Endothelial cell (in vitro differentiated cells): ENCODE measurements around the gene SARS1. TPM values are rescaled to one million over a fixed set of nuclear protein-coding genes. Genes with fewer than 3 reads are reported as not detected.

Experiments used
- DNase-seq: peaks from one replicate; pipeline ENCODE4 v3.0.0; 2021; ENCODE audit warnings: low spot score
- H3K27ac Mint-ChIP-seq: one replicate; pipeline ENCODE4 v1.8.0; 2021; ENCODE audit warnings: mixed read lengths, inconsistent platforms; ENCODE audit not compliant: unreplicated experiment
- H3K27me3 Mint-ChIP-seq: one replicate; pipeline ENCODE4 v1.8.0; 2021; ENCODE audit warnings: mild to moderate bottlenecking, moderate library complexity, mixed read lengths, inconsistent platforms; ENCODE audit not compliant: unreplicated experiment
- H3K36me3 Mint-ChIP-seq: one replicate; pipeline ENCODE4 v1.8.0; 2021; ENCODE audit warnings: mild to moderate bottlenecking, low read depth, mixed read lengths, inconsistent platforms; ENCODE audit not compliant: unreplicated experiment
- H3K4me1 Mint-ChIP-seq: one replicate; pipeline ENCODE4 v1.8.0; 2021; ENCODE audit warnings: mild to moderate bottlenecking, mixed read lengths, inconsistent platforms; ENCODE audit not compliant: unreplicated experiment
- H3K4me3 Mint-ChIP-seq: one replicate; pipeline ENCODE4 v1.8.0; 2021; ENCODE audit warnings: mild to moderate bottlenecking, mixed read lengths, inconsistent platforms; ENCODE audit not compliant: unreplicated experiment
- H3K9me3 Mint-ChIP-seq: one replicate; pipeline ENCODE4 v1.8.0; 2021; ENCODE audit warnings: mixed read lengths, inconsistent platforms; ENCODE audit not compliant: unreplicated experiment
- total RNA-seq: library from RNA; stranded (reverse); fragmentation: NEBNext Ultra II Directional; extraction: Animal tissue kit (Norgen Biotek cat#: 25700); gene quantifications from one replicate; pipeline ENCODE4 v1.2.1, GENCODE V29; 2021; ENCODE audit not compliant: unreplicated experiment
- TF ChIP-seq, protein P1 (sequence below): fragments of 200-600 bp; sonication (generic); IDR thresholded peaks from one replicate; pipeline ENCODE4 v1.5.0; 2021; ENCODE audit warnings: antibody characterized with exemption; ENCODE audit not compliant: unreplicated experiment

The SARS1 gene
- total RNA-seq, 1 donor from 2014 or later: 125 TPM

- Mint-ChIP-seq H3K27me3 (peaks cover 14% of the 10 kb centered on the region), H3K27ac (no peak overlapping the region), H3K9me3 (no peaks in the 10 kb centered on the region), H3K36me3 (no peaks in the 10 kb centered on the region), H3K4me3 (no peak overlapping the region), H3K4me1 (peaks cover 2% of the 10 kb centered on the region)
- TF ChIP-seq, protein P1, sequence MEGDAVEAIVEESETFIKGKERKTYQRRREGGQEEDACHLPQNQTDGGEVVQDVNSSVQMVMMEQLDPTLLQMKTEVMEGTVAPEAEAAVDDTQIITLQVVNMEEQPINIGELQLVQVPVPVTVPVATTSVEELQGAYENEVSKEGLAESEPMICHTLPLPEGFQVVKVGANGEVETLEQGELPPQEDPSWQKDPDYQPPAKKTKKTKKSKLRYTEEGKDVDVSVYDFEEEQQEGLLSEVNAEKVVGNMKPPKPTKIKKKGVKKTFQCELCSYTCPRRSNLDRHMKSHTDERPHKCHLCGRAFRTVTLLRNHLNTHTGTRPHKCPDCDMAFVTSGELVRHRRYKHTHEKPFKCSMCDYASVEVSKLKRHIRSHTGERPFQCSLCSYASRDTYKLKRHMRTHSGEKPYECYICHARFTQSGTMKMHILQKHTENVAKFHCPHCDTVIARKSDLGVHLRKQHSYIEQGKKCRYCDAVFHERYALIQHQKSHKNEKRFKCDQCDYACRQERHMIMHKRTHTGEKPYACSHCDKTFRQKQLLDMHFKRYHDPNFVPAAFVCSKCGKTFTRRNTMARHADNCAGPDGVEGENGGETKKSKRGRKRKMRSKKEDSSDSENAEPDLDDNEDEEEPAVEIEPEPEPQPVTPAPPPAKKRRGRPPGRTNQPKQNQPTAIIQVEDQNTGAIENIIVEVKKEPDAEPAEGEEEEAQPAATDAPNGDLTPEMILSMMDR: no peak
- DNase-seq: no peak
Observed at GRCh38 chr1:109262231-109263055, 48.7 kb downstream of the SARS1 start.

GRCh38 chr1:109263234-109263596, 49.5 kb downstream of the SARS1 start:
- H3K27ac Mint-ChIP-seq: no peak overlapping the region

GRCh38 chr1:109263597-109264378, 50.1 kb downstream of the SARS1 start:
- DNase-seq: peak; percentile 98
- TF ChIP-seq, protein P1: peak; percentile 99
- Mint-ChIP-seq H3K4me3 (no peak overlapping the region), H3K4me1 (peaks cover 2% of the 10 kb centered on the region), H3K27ac (no peak overlapping the region), H3K9me3 (no peaks in the 10 kb centered on the region), H3K36me3 (no peaks in the 10 kb centered on the region), H3K27me3 (peaks cover 18% of the 10 kb centered on the region)

More at GRCh38 chr1:109263234-109263596, 49.5 kb downstream of the SARS1 start:
- Mint-ChIP-seq H3K4me3 (no peak overlapping the region), H3K36me3 (no peaks in the 10 kb centered on the region), H3K9me3 (no peaks in the 10 kb centered on the region), H3K27me3 (peaks cover 18% of the 10 kb centered on the region), H3K4me1 (peaks cover 2% of the 10 kb centered on the region)
- no peak for DNase-seq
- TF ChIP-seq, protein P1: no peak

DNA sequence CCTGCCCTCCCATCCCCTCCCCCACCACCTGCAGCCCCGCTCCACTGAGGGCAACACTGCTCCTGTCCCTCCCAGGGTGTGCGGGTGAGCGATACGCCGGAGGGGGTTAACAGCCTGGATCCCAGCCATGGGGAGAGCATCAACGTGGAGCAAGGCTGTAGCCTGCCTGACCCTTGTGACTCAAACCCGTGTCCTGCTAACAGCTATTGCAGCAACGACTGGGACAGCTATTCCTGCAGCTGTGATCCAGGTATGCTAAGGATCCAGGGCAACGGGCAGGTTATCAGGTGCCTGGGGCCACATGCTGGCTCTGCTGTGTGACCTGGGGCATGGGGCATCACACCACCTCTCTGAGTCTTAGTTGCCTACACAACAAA, 50.6 kb downstream of the SARS1 start:
- Mint-ChIP-seq H3K27me3 (peaks cover 15% of the 10 kb centered on the region), H3K27ac (no peak overlapping the region), H3K4me3 (no peak overlapping the region), H3K4me1 (peaks cover 2% of the 10 kb centered on the region), H3K9me3 (no peaks in the 10 kb centered on the region), H3K36me3 (no peaks in the 10 kb centered on the region)
- TF ChIP-seq, protein P1: no peak
- no peak for DNase-seq

GRCh38 chr1:109265016-109265415, 51.3 kb downstream of the SARS1 start:
- Mint-ChIP-seq H3K9me3 (no peaks in the 10 kb centered on the region), H3K36me3 (no peaks in the 10 kb centered on the region), H3K27ac (no peak overlapping the region), H3K4me1 (no peaks in the 10 kb centered on the region), H3K4me3 (no peak overlapping the region), H3K27me3 (peaks cover 11% of the 10 kb centered on the region)
- no peak for DNase-seq
- TF ChIP-seq, protein P1: no peak
